GM12891 (cell line): ENCODE results near the gene TIGIT.

Experiments
- DNase-seq: peaks from one replicate; pipeline ENCODE4 v3.0.0; 2011; ENCODE audit warnings: low spot score; ENCODE audit not compliant: insufficient read length
- FAIRE-seq: peaks from 2 replicates; lab custom pipeline; 2011; peaks lifted over from hg19 to GRCh38; lab: Jason Lieb, UNC
- PAX5 ChIP-seq: IDR thresholded peaks from 2 replicates; pipeline ENCODE4 v1.6.1; 2011; ENCODE audit warnings: low read length, moderate library complexity, mild to moderate bottlenecking; ENCODE audit not compliant: insufficient read depth, severe bottlenecking
- POLR2A ChIP-seq: IDR thresholded peaks from 2 replicates; pipeline ENCODE4 v1.6.1; 2011; ENCODE audit warnings: low read depth, low read length, control low read depth
- POLR2AphosphoS5 ChIP-seq: IDR thresholded peaks from 2 replicates; pipeline ENCODE4 v1.6.1; 2011; ENCODE audit warnings: low read depth, low read length, control low read depth
- POU2F2 ChIP-seq: IDR thresholded peaks from 2 replicates; pipeline ENCODE4 v1.6.1; 2011; ENCODE audit warnings: low read depth, mild to moderate bottlenecking, control low read depth, low read length, moderate library complexity
- SPI1 ChIP-seq: IDR thresholded peaks from 2 replicates; pipeline ENCODE4 v1.6.1; 2011; ENCODE audit warnings: low read depth, low read length, control low read depth
- TAF1 ChIP-seq: IDR thresholded peaks from 2 replicates; pipeline ENCODE4 v1.6.1; 2011; ENCODE audit warnings: low read depth, low read length, control low read depth

Gene TIGIT

GRCh38 chr3:114308830-114309229 lies 15.0 kb downstream of the TIGIT start:
- peak; percentile 98 for FAIRE-seq
- TF ChIP-seq POLR2AphosphoS5 (peak; percentile 53; the same call in 1 of the 2 replicates), POLR2A (0 out of 2 replicates have a peak, but pooled peaks have one; percentile 33), SPI1 (no peak)

GRCh38 chr3:114310695-114311094 lies 16.9 kb downstream of the TIGIT start:
- peak; percentile 43 for FAIRE-seq
- DNase-seq: no peak
- TF ChIP-seq POLR2AphosphoS5 (no peak), PAX5 (no peak), TAF1 (no peak), POLR2A (no peak), SPI1 (no peak), POU2F2 (no peak)

More at GRCh38 chr3:114308830-114309229, 15.0 kb downstream of the TIGIT start:
- DNase-seq: no peak

- no peak for FAIRE-seq
- TF ChIP-seq POLR2A: no peak
- TF ChIP-seq PAX5: no peak
- no peak for TF ChIP-seq TAF1
- TF ChIP-seq SPI1: no peak
Observed at GRCh38 chr3:114313426-114313825, 19.6 kb downstream of the TIGIT start.

GRCh38 chr3:114314282-114314681 lies 20.5 kb downstream of the TIGIT start:
- TF ChIP-seq SPI1 (no peak), POU2F2 (no peak), PAX5 (no peak), POLR2AphosphoS5 (no peak), TAF1 (no peak), POLR2A (no peak)

More at GRCh38 chr3:114313426-114313825, 19.6 kb downstream of the TIGIT start:
- no peak for DNase-seq

GRCh38 chr3:114318295-114318694 lies 24.5 kb downstream of the TIGIT start:
- TF ChIP-seq TAF1: no peak
- no peak for TF ChIP-seq PAX5
- DNase-seq (no peak), FAIRE-seq (no peak)

More at GRCh38 chr3:114314282-114314681, 20.5 kb downstream of the TIGIT start:
- no peak for FAIRE-seq
- DNase-seq: no peak

GRCh38 chr3:114319453-114319852 lies 25.6 kb downstream of the TIGIT start:
- no peak for DNase-seq
- no peak for FAIRE-seq
- TF ChIP-seq SPI1 (no peak), PAX5 (no peak), POLR2A (no peak), TAF1 (no peak)

GRCh38 chr3:114320246-114320645 lies 26.4 kb downstream of the TIGIT start:
- FAIRE-seq (no peak), DNase-seq (no peak)
- TF ChIP-seq POU2F2 (no peak), POLR2A (no peak), POLR2AphosphoS5 (no peak), TAF1 (no peak), PAX5 (no peak), SPI1 (no peak)

GRCh38 chr3:114323546-114324254 lies 29.9 kb downstream of the TIGIT start:
- no peak for DNase-seq
- no peak for FAIRE-seq
- TF ChIP-seq TAF1 (no peak), POU2F2 (no peak), PAX5 (no peak), POLR2A (no peak), POLR2AphosphoS5 (no peak), SPI1 (no peak)

GRCh38 chr3:114327665-114328064 lies 33.8 kb downstream of the TIGIT start:
- TF ChIP-seq PAX5: no peak
- peak; percentile 76 for TF ChIP-seq SPI1
- TF ChIP-seq POU2F2: no peak
- no peak for TF ChIP-seq TAF1
- FAIRE-seq (peak; percentile 87), DNase-seq (no peak)

- FAIRE-seq: no peak
- TF ChIP-seq POLR2AphosphoS5: no peak
- no peak for TF ChIP-seq PAX5
- no peak for TF ChIP-seq POLR2A
- TF ChIP-seq POU2F2: no peak
- TF ChIP-seq TAF1: no peak
- no peak for TF ChIP-seq SPI1
- no peak for DNase-seq
Observed at GRCh38 chr3:114328345-114328744, 34.5 kb downstream of the TIGIT start.
